HL-60/S4 treated with phorbol 12-myristate 13-acetate at 8.2 ng/mL for 4 days and 3 days (cell line): Measurements from ENCODE around the gene PRDM16.

ENCODE experiments used
- in situ Hi-C: fragments of 300-500 bp; cut with MboI; formaldehyde crosslinking; loops from 2 replicates; pipeline ENCODE4 v1.15.0; 2022; ENCODE audit warnings: low sequenced_read_pairs

PRDM16 gene

DNA sequence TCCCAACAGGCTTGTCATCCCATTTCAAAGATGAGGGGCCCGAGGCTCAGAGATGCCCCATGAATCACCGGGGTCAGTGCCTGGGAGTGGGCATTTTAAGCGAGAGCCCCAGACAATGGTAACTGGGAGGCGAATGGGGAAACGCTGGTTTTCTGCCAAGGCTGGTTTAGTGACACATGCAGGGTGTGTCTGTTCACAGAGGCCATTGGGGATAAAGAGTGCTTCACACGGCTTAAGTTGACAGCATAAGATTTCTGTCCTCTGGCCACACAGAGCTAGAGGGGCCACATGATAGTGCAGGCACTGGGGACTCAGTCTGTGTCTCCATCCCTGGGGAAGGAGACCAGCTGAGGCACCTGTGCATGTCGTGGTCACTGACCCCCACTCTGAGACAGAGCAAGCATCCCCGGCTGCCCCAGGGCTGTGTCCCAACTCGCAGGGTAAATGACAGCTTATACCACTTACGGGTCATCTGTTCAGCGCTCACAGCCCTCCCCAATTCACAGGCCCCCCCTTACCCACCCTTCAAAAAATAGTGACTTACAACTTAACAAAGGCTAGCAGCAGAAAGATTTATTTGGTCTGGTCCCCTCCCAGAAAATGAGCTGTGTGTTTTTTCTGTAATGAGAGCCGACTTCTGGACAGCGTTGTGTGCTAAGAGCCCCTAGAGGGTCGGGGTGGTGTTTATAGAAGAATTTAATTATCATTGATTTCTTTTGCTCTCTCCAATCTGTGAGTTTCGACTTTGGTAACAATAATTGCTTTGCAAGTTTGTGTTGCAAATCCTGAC is 350.6 kb downstream of the PRDM16 start:
- in situ Hi-C loops: loop anchor here (10.0 kb wide), 1 partner anchor 415 kb away; no protein-coding TSS in a partner anchor

DNA sequence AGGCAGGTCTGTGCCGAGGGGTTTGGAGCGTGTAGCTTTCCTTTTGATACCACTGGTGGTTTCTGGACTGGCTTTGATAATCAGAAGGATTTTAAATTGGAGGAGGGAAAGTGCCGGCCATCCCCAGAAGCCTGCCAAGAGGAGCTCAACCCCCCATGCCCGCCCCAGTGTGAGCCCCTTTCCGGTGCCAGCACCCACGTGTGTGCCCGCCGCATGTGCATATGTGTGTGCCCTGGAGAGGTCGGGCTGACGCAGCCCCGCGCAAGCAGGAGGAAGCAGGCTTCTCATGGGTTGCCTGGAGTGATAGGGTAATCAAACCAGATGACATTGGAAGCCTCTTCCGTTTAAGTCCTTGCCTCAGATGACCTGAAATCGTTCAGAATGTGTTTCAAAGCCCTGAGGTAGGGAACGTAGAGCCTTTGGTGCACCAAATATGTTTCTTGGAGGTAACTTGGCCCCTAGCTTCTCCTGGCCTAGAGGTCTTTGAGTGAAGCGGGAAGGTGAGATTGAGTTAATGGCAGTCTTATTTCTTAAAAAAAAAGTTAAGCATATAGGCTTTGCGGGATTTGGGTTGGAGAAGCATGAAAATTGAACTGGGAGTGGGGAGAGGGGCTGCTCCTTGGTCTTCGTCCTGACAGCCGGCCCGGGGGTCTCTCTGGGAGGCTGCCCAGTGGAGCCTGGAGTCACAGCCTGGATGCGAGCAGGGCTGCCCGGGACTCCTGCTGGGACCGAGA is 351.4 kb downstream of the PRDM16 start:
- in situ Hi-C loops: loop anchor here (10.0 kb wide), 1 partner anchor 416 kb away; no protein-coding TSS in a partner anchor

DNA sequence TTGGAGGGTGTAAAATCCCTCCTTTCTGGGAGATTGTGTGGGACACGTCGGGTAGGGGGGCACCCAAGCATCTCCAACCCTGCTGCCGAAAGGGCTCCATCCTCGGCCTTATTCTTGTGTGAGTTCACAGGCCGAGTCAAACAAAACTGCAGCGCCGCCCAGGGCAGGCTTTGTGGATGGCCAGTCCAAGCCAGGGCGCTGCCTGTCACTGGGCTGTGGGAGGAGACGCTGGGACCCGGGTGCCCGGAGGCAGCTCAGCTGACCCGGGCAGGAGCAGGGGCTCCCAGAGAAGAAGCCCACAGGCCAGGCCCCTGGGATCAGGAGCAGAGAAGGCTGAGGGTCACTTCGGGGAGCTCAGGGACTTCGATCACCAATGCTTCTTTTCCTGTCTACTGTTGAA is 353.6 kb downstream of the PRDM16 start:
- in situ Hi-C loops: loop anchor here (10.0 kb wide), 1 partner anchor 418 kb away; no protein-coding TSS in a partner anchor

DNA sequence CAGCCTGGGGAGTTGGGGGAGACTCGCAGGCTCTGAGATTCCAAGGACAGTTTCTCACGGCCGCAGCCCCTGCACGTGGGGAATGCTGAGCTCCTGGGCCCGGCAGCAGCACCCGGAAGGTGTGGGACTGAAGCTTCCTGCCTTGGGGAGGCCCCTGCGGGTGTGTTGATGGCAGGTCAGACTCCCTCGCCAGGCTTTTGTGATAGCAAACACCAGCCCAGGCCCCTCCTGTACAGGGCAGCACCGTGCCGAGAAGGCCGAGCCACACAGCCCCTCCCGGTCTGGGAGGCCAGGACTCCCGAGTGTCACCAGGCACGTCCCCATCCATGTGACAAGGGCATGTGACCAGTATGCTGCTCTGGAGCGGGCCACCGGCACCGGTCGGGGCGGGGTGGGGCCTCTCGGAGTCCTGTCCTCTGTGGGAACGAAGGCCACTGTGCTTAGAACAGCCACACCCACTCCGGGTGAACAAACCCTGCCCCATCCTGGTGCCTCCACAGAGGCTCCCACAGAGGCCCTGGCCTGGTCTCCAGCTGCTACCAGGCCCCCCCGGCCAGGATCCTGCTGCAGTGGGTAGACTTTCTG is 354.3 kb downstream of the PRDM16 start:
- in situ Hi-C loops: loop anchor here (10.0 kb wide), 1 partner anchor 419 kb away; no protein-coding TSS in a partner anchor

DNA sequence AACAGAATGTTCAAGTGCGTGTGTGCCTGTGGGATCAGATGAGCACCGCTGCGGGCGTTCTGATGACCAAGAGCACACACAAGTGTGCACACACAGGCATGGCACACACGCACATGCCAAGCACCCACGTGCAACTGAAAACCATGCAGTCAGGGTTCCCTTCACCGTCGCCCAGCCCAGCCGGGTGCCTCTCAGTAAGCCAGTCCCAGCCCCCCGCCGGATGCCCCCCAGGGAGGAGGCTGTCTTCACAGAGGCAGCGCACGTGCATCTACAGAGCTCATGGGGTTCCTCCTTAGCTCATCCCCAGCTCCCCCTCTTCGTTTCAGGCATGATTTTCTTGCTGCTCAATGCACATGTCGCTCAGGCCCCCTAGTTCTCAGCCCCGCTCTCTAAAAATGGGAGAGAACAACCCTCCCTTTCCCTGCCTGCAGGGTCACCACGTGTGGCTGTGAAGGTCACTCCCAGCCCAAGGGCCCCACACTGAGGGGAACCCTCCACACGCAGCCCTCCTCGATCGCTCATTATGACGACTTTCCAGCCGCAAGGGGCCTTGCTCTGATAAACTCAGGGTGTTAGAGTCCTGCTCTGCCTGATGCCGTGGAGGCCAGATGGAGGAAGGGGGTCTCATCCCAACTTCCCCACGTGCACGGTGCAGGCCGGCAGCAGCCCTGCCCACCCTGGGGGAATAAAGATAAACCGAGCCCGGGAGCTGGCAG is 355.1 kb downstream of the PRDM16 start:
- in situ Hi-C loops: loop anchor here (10.0 kb wide), 1 partner anchor 419 kb away; no protein-coding TSS in a partner anchor

DNA sequence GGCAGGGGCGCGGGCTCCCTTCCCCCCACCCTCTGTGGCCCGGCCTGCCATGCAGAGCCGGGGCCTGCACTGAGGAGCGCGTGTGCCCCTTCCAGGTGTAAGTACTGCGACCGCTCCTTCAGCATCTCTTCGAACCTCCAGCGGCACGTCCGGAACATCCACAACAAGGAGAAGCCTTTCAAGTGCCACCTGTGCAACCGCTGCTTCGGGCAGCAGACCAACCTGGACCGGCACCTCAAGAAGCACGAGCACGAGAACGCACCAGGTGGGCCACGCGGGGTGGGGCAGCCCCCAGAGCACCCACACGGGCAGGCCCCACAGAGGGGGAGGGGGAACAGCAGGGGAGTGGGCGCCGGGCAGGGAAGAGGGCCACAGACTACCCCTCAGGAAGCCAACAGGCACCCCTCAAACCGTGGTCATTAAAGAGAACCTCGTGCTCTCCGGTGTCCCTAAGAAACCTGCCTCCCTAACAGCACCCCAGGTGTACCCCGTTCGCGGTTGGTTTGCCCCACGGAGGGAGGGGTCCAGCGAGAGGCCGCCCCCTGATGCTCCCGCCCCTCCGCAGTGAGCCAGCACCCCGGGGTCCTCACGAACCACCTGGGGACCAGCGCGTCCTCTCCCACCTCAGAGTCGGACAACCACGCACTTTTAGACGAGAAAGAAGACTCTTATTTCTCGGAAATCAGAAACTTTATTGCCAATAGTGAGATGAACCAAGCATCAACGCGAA is 356.6 kb downstream of the PRDM16 start:
- in situ Hi-C loops: loop anchor here (10.0 kb wide), 1 partner anchor 421 kb away; no protein-coding TSS in a partner anchor

DNA sequence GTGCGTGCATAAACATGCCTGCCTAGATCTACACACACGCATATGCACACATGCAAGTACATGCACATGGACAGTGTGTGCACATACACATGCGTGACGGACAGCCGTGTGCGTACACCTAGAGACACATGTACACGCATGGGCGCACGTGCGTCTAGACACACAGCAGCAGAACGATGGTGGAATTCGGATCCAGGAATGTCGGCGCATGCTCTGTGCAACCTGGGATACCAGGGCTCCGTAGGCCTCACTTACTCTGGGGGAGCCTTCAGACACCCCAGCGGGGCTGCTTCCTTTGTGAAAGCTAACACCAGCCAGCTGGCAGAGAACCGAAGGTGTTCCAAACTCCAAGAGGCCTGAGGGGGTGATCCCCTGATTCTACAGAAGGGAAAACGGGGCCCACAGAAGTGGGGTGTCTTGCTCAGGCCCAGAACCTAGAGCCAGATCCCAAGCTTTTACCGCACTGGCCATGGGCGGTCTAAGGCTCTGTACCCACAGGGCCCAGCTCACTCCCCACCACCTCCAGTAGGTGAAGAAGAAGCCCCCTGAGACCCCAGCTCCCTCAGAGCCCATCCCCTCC is 358.0 kb downstream of the PRDM16 start:
- in situ Hi-C loops: loop anchor here (10.0 kb wide), 1 partner anchor 422 kb away; no protein-coding TSS in a partner anchor

DNA sequence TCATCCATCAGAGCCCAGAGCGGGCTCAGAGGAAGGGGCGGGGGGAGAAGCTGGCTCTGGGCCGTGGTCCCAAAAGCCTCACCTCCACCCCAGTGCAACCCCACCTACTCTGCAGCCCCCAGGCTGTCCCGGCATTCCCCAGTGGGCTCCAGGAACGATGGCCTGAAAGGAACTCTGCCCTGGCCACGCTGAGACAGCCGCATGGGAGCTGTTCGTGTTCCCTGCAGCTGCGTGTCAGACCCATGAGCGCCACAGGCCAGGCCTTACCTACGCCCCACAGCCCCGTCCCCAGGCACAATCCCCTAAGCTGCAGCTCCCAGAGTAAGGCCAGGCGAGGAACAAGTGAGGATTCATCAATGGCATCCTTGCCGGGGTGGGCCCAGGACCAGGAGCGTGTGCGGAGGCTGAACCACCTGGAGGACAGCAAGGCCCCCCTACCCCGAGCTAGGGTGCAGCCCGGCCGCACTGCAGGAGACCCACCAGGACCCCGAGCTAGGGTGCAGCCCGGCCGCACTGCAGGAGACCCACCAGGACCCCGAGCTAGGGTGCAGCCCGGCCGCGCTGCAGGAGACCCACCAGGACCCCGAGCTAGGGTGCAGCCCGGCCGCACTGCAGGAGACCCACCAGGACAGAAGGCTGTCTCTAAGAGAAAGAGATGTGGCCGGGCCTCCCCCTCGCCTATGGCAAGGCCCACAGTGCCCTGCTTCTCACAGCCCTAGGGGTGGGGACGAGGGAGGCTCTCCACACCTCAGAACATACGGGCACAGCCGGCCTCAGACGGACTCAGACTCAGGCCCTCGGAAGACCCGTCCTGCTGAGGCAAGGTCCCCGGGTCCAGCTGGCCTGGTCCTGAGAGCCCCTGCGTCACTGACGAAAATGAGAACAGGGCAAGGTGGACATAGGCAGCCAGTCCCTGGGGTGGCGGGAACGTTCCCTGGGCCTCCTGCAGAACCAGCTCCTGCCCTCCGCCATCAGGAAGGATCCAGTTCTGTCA is 359.0 kb downstream of the PRDM16 start:
- in situ Hi-C loops: loop anchor here (10.0 kb wide), 1 partner anchor 423 kb away; no protein-coding TSS in a partner anchor

DNA sequence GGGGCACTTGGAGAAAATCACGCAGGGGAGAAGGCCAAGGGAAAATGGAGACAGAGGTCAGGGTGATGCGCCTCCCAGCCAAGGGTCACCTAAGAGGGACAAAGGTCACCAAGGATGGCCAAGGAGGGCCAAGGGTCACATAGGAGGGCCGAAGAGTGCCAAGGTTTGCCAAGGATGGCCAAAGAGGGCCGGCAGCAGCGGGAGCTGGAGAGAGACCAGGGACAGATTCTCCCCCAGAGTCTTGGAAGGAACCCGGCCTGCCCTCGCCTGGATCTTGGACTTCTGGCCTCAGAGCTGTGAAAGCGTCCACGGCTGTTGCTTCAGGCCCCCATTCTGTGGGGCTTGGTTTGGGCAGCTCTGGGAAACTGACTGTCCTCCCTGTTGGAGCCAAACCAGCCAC is 359.9 kb downstream of the PRDM16 start:
- in situ Hi-C loops: loop anchor here (10.0 kb wide), 1 partner anchor 424 kb away; no protein-coding TSS in a partner anchor

DNA sequence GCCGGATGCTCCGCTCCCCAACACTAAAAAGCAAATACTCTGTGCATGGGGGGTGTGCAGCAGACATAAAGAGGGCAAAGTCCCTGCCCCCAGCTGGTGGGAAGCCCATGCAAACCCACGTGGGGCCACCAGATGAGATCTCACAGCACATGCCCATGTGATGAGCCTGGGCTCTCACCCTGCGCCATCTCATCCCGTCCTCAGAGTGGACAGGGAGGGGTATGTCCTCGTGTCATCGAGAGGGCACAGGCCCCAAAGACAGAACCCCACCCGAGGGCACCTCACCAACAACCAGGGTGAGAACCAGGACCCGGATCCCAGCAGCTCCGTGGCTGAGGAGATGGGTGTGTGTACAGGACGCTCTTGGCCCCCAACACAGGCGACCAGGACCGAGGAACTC is 360.3 kb downstream of the PRDM16 start:
- in situ Hi-C loops: loop anchor here (10.0 kb wide), 1 partner anchor 425 kb away; no protein-coding TSS in a partner anchor

DNA sequence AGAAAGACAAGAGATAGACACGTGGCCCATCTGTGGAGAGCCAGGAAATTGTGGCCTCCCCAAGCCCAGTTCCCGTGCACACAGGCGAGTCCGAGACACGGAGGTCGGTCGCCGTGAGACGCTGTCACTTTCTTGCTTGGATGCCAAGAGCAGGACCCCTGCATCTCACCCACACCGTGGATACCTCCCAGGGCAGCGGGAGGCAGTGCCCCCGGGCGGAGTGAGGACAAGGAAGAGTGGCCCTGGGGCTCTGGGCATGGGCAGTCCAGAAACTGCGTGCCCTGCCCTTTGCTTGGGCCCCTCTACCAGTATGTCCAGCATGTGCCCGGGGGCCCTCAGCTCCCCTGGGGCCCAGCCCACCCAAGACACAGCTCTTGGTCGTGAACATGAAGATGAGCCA is 360.8 kb downstream of the PRDM16 start:
- in situ Hi-C loops: loop anchor here (10.0 kb wide), 1 partner anchor 425 kb away; no protein-coding TSS in a partner anchor

DNA sequence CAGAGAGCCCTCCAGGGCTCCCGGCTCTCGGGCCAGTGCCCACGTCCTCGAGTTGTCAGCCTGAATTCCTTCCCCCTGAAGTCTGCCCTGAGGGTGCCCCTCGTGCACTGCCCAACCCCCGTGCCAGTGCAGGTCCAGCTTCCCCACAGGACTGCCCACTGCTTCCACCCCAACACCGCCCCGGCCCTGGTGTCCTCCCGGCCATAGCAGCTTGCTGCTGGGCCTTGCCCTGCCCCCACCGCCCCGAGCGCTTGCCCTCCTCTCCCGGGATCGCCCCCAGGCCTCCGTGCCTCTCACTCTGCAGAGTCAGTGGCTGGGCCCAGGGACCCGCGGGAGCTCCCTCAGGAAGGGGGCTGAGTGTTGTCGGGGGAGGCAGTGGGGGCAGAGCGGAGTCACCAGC is 361.4 kb downstream of the PRDM16 start:
- in situ Hi-C loops: no loop called here

DNA sequence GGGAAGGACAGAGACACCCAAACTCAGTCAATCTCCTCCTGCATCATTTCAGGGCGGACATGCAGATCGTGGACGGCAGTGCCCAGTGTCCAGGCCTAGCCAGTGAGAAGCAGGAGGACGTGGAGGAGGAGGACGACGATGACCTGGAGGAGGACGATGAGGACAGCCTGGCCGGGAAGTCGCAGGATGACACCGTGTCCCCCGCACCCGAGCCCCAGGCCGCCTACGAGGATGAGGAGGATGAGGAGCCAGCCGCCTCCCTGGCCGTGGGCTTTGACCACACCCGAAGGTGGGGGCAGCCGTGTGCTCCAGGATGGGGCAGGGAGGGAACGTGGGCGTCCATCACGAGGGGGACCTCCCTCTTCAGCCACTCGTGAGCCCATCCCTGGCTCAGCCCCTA is 361.8 kb downstream of the PRDM16 start:
- in situ Hi-C loops: no loop called here

DNA sequence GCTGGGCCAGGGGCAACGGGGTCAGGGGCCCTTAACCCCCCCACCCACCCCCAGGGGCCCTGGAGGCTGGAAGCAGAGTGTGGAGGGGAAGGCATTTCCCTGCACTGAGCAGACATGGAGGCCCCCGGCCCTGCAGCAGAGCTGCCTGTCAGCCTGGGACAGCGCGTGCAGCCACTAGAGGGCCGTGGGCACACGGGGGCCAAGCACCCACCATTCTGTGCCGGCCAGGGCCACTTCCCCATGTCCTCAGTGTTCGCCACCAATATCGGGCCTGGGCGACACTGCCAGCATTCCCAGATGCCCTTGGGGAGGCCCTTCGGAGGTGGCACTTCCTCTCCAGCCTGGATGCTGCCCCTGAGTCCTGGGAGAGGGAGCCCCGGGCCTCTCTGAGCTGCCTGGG is 362.3 kb downstream of the PRDM16 start:
- in situ Hi-C loops: no loop called here

DNA sequence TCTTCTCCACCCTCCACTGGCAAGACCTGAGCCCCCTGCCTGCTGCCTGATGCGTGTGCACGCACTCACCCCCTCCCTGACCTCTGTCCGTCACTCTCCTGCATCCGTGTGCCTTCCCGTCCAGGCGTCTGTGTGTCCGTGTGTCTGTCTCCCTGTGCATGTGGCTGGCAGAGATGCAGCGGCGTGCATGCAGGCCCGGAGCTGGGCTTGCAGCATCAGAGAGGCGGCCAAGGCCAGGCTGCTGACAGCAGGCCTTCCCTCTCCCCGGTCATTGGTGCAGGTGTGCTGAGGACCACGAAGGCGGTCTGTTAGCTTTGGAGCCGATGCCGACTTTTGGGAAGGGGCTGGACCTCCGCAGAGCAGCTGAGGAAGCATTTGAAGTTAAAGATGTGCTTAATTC is 362.7 kb downstream of the PRDM16 start:
- in situ Hi-C loops: no loop called here

DNA sequence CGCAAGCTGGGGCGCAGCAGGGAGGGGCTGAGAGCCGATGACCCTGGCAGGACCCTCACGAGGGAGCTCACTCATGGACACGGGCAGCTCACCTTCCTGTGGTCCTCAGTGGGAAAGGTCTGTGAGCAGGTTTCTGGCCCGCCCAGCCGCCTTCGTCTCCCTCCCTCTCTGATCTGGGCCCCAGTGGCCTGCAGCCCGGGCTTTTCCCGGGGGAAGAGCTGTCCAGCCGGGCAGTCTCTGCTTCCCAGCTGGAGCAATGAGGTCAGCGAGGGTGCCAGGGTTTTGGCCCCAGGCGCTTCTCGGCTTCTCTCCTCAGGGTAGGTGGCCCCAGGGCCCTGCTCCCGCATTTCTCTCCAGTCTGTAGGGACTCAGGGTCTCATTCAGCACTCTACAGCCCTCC is 363.3 kb downstream of the PRDM16 start:
- in situ Hi-C loops: no loop called here

DNA sequence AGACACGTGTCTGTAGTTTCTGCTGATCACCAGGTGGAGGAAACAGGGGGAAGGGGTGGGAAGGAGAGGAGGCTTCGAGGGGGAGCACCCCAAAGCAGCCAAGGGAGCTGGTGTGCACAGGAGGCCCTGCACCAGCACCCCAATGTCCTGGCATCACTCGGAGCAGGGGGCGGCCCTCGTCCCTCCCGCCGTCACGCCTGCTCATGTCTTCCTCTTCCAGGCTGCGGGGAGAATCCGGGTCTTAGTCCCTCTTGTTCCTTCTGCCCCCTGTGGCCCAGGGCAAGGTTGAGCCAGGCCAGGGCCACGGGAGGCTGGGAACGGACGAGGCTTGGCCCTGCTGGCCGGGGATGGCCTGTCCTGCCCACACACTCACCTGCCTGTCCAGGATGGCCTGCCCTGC is 364.1 kb downstream of the PRDM16 start:
- in situ Hi-C loops: no loop called here

DNA sequence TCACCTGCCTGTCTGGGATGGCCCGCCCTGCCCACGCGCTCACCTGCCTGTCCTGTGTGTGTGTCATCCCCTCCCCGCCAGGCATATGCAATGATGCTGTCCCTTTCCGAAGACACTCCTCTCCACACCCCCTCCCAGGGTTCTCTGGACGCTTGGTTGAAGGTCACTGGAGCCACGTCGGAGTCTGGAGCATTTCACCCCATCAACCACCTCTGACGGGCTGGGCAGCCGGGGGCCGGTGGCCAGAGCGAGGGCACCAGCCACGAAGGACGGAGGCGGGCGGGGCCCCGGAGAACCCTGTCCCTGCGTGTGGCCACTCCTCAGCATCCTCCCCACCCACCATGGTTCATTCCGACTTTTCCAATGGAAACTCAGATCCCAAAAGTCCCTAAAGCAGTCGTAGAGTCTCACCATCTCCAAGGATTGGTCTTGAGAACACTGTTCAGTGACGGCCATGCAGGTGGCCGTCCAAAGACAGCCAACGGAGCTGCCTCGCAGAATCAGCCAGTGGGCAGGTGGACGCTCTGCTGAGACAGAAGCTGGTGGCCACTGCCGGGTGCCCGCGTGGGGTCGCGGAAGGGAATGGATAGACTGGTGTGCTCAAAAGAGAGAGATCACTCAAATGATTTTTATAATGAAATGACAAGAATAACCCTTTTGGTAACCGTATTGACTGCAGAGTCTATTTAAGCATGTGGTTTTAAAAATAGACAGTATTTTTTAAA is 364.8 kb downstream of the PRDM16 start:
- in situ Hi-C loops: no loop called here
